Endometrial microvascular endothelial cells (primary cell): Measurements from ENCODE around the gene ERC1. TPM values are rescaled to one million over a fixed set of nuclear protein-coding genes. Genes with fewer than 3 reads are reported as not detected.

ENCODE experiments used
- in situ Hi-C: cut with HindIII; loops from 2 replicates; pipeline ENCODE4 v1.10.0; 2017; ENCODE audit warnings: low sequenced_read_pairs, low pct_unique_long_range_greater_than_20kb; ENCODE audit errors: inconsistent ontology term
- total RNA-seq: library from RNA; depleted of rRNA; stranded (reverse); fragments of >200 nt; gene quantifications from one replicate; pipeline ENCODE4 v1.2.3, GENCODE V29; 2015; ENCODE audit errors: inconsistent ontology term

ERC1 gene
- total RNA-seq, 1 donor from 2014 or later: 13.1 TPM

DNA sequence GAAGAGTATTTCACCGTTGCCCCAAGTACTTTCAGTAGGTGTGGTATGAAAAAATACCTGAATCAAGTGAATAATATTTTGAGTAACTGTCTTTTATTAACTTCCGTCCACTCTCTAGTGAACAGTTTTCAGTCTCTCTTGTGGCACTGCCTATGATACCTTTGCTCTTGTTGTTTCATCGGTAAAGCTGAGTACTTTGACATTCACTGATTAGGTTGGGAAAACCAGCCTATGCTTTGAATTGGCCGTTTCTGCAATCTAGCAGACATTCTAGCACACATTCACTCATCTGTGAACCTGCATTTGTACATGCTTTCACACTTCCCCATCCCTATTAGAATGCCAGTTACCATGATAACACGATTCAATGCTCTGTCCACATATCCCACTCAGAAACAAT lies 386.1 kb downstream of the ERC1 start:
- in situ Hi-C loops: no loop called here

DNA sequence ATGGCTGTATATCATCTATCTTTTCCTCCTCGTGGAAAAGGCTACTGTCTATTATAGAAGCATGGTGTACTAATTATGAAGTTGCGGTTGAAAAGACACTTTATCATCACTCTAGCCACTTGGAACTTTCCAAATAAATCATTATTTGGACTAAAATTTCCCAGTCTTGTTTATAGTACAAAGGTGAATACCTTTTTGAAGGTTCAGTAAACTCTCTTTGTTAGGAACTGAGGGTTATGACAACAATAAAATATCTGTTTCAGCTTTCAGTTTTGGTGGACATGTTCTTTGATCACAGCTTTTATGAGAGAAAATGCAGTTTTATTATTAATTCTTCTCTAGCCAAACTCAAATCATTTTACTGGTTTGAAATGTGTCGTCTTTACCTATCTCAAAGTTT lies 386.7 kb downstream of the ERC1 start:
- in situ Hi-C loops: no loop called here

GRCh38 chr12:1380171-1380851 lies 389.3 kb downstream of the ERC1 start:
- in situ Hi-C loops: no loop called here

- in situ Hi-C loops: no loop called here
These were observed 391.1 kb downstream of the ERC1 start for GRCh38 chr12:1382151-1382550.

GRCh38 chr12:1382826-1383225 lies 391.8 kb downstream of the ERC1 start:
- in situ Hi-C loops: no loop called here

DNA sequence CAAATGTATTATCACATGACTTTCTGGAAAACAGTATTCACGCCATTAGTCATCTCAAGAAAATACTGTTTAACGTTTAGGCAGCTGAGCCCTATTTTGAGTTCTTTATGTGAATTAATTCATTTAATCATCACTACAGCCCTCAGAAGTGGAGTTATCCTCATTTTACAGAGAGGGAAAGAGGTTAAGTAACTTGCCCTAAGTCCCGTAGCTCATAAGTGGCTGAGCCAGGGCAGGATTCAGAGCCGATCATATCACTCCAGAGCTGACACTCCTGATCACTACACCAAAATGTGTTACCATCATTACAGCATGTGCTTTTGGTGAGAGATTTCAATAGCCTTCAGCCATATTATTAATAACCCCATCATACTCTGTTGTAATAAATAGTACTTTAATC lies 392.7 kb downstream of the ERC1 start:
- in situ Hi-C loops: no loop called here

DNA sequence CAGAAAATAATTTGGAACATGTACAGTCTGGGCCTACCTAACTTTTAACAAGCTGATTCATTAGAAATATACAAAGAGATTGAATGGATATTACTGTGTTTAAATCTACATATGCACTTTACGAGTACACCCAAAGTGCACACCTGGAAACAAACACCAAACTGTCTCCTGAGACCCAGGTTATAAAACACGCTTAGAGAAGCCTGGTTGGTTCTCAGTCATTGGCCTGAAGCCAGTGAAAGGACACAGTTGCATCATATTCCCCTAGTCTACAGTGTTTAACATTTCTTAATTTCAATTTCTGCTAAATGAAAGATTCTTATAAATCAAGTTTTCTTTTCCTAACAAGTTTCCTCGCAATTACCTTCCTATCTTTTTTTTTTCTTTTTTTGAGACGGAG lies 393.9 kb downstream of the ERC1 start:
- in situ Hi-C loops: no loop called here

DNA sequence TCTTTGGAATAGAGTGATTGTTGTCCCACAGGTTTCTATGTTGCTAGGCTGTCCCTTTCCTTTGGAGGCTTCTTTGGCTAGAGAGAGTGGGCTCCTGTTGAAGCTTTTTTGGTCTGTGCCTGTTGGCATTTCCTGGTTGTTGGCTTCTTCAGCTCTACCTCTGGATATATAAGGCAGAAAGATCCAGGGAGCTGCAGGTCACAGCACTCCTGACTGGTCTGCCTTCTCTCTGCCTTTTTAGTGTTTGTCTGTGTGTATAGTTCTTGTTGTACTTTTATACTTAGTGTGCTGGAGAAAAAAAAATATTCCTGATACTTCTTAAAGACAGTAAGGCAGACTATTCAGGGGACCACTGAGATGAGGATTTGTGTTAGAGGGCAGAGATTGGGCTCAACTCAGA lies 400.7 kb downstream of the ERC1 start:
- in situ Hi-C loops: no loop called here

DNA sequence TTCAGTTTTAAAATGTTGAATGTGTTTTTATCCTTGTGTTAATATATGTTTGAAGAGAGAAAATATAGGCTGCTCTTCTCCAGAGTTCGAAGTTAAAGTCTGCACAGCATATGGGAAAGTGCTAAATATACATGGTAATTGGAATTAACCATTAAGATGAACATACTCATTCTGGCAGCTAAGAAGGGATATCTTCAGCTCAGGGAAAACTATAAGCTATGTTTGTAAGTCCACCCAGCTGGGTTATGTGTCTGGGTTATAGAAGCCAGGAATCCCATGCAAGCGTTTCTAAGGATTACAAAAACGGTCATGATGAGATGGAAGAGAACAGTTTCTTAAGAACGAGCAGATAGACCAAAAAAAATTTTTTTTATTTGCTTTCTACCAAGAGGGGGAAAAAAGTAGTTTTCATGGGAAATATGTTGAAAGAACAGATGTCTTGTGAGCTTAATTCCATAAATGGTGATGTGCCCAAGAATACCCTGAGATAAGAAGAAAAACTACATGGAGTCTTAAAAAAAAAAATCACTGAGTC lies 404.5 kb downstream of the ERC1 start:
- in situ Hi-C loops: no loop called here

GRCh38 chr12:1398673-1399072 lies 407.6 kb downstream of the ERC1 start:
- in situ Hi-C loops: no loop called here

- in situ Hi-C loops: no loop called here
These were observed 410.9 kb downstream of the ERC1 start for GRCh38 chr12:1401891-1402290.

DNA sequence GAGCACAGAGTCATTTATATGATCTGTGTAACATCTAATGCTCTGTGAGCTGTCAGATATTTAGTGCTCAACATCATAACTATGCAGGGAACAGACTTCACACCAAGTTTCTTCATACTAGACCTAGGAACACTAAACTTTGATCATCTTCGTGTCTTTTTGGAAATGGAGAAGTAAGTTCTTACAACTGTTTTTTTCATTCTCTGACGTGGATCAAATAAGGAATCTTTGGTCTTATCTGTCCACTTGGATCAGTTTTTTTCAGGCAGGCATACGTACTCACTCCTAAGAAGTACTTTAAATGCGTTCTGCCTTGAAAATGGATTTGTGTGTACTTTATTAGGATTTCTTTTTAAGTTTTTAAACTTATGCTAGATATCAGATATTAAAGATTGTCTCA lies 412.4 kb downstream of the ERC1 start:
- in situ Hi-C loops: no loop called here

- in situ Hi-C loops: no loop called here
These were observed 414.6 kb downstream of the ERC1 start for GRCh38 chr12:1405619-1406018.

DNA sequence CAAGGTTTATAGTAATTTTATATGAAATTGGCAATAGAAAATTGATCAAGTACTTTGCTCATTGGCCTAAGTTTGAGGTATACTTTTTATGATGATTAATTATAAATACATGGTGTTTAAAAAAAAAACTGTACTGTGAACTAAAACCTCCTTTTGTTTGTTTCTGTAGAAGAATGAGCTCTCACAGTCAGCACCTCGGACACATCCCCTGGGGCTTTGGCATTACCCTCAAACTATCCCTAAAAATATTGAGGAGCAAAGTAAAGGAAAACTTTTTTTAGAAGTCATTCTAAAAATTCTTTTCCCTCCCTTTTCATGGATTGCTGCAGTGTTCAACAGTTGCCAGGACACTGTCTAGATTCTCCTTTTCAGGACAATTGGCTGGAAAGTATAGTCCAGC lies 419.8 kb downstream of the ERC1 start:
- in situ Hi-C loops: no loop called here

GRCh38 chr12:1413930-1414329 lies 422.9 kb downstream of the ERC1 start:
- in situ Hi-C loops: no loop called here

- in situ Hi-C loops: no loop called here
These were observed 427.1 kb downstream of the ERC1 start for GRCh38 chr12:1418144-1418543.

GRCh38 chr12:1419849-1420371 lies 428.9 kb downstream of the ERC1 start:
- in situ Hi-C loops: no loop called here

DNA sequence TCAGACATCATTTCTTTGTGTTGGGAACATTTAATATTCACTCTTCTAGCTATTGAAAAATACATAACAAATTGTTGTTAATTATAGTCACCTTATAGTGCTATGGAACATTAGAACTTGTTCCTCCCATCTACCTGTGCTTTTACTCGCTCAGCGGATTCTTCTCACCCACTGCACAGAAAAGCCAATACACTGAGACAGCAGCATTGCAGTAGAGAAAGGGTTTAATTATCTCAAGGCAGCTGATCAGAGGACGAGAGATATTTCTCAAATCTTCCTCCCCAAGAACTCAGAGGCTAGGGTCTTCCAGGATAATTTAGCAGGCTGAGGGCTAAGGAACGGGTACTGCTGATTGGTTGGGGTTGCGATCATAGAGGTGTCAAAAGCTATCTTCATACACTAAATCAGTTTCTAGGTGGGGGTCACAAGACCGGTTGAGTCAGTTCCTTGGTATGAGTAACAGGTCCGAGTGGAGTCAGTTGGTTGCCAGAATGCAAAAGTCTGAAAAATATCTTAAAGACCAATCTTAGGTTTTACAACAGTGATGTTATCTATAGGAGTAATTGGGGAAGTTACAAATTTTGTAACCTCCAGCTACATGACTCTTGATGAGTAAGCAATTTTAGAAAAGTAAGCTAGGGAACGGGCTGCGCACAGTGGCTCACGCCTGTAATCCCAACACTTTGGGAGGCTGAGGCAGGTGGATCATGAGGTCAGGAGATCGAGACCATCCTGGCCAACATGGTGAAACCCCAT lies 430.2 kb downstream of the ERC1 start:
- in situ Hi-C loops: no loop called here

DNA sequence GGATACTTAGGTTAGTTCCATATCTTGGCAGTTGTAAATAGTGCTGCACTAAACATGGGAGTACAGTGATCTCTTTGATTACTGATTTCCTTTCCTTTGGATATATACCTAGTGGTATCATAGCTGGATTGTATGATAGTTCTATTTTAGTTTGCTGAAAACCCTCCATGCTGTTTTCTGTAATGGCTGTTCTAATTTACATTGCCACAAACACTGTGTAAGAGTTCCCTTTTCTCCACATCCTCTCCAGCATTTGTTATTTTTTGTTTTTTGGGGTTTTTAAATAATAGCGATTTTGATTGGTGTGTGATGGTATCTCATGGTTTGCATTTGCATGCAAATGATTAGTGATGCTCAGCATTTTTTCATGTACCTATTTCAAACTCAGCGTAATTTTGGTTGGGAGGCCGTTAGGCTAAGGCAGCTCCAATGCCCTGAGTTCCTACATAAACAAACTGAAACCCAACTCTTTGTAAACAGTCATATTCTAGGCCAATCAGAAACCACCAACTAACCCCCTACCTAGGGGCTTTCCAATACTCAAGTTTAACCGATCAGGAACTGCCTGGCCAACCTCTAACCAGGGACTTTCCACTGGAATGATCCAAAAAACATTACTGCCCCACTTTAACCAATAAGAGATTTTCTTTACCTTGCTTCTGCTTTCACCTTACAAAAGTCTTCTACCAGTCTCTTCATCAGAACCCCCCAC lies 431.7 kb downstream of the ERC1 start:
- in situ Hi-C loops: no loop called here
